Neural cell (in vitro differentiated cells): ENCODE measurements around the gene BGN. TPM values are rescaled to one million over a fixed set of nuclear protein-coding genes. Genes with fewer than 3 reads are reported as not detected.

Source experiments
- H2AFZ ChIP-seq: fragments of 200-600, 300-800 bp; sonication (generic), shearing (Covaris generic); 2 replicates; pipeline ENCODE4 v1.6.0; 2014; ENCODE audit warnings: low read depth, mild to moderate bottlenecking, antibody characterized with exemption, low read length, moderate library complexity
- H3F3A ChIP-seq: fragments of 200-600 bp; shearing (Covaris generic); 2 replicates; pipeline ENCODE4 v1.6.1; 2016; ENCODE audit warnings: mild to moderate bottlenecking, moderate library complexity, mixed read lengths, antibody characterized with exemption, low read length; ENCODE audit not compliant: insufficient read depth, poor library complexity, severe bottlenecking
- H3K27ac ChIP-seq: fragments of 200-600, 300-800 bp; sonication (generic), shearing (Covaris generic); 2 replicates; pipeline ENCODE4 v1.5.1; 2014; ENCODE audit warnings: mild to moderate bottlenecking, low read length, moderate library complexity
- H3K27me3 ChIP-seq: fragments of 300-800, 200-600 bp; sonication (generic), shearing (Covaris generic); 2 replicates; pipeline ENCODE4 v1.6.0; 2014; ENCODE audit warnings: mild to moderate bottlenecking, low read depth, low read length, moderate library complexity; ENCODE audit not compliant: insufficient read depth
- H3K36me3 ChIP-seq: fragments of 300-800, 200-600 bp; sonication (generic), shearing (Covaris generic); 2 replicates; pipeline ENCODE4 v1.5.1; 2014; ENCODE audit warnings: mild to moderate bottlenecking, antibody characterized with exemption, low read length, moderate library complexity; ENCODE audit not compliant: insufficient read depth
- H3K4me2 ChIP-seq: fragments of 300-800, 200-600 bp; sonication (generic), shearing (Covaris generic); 2 replicates; pipeline ENCODE4 v1.6.0; 2014; ENCODE audit warnings: mild to moderate bottlenecking, low read length
- H3K4me3 ChIP-seq: fragments of 300-800, 200-600 bp; sonication (generic), shearing (Covaris generic); 2 replicates; pipeline ENCODE4 v1.5.1; 2014; ENCODE audit warnings: mild to moderate bottlenecking, low read length, moderate library complexity
- H3K79me2 ChIP-seq: fragments of 200-600 bp; shearing (Covaris generic); replicated peaks from 2 replicates; pipeline ENCODE4 v1.6.0; 2014; ENCODE audit warnings: mild to moderate bottlenecking, low read length, moderate library complexity; ENCODE audit not compliant: insufficient read depth
- H3K9ac ChIP-seq: fragments of 300-800, 200-600 bp; sonication (generic), shearing (Covaris generic); 2 replicates; pipeline ENCODE4 v1.6.1; 2016; ENCODE audit warnings: mild to moderate bottlenecking, low read length, mixed read lengths
- H3K9me2 ChIP-seq: fragments of 200-600 bp; shearing (Covaris generic); 2 replicates; pipeline ENCODE4 v1.6.1; 2016; ENCODE audit warnings: mild to moderate bottlenecking, low read length, mixed read lengths; ENCODE audit not compliant: insufficient read depth
- H3K9me3 ChIP-seq: fragments of 200-600, 300-800 bp; sonication (generic), shearing (Covaris generic); 2 replicates; pipeline ENCODE4 v1.6.1; 2016; ENCODE audit warnings: mild to moderate bottlenecking, mixed run types, low read length, moderate library complexity, mixed read lengths
- H4K20me1 ChIP-seq: fragments of 200-600 bp; shearing (Covaris generic); 2 replicates; pipeline ENCODE4 v1.6.1; 2016; ENCODE audit warnings: mild to moderate bottlenecking, mixed run types; ENCODE audit not compliant: insufficient read depth
- CTCF ChIP-seq: fragments of 450-650 bp; IDR thresholded peaks from 2 replicates; pipeline ENCODE4 v1.5.1; 2014; ENCODE audit warnings: antibody characterized with exemption, mild to moderate bottlenecking, moderate library complexity; ENCODE audit not compliant: poor library complexity, severe bottlenecking
- EP300 ChIP-seq: fragments of 450-650 bp; conservative IDR thresholded peaks from 2 replicates; pipeline ENCODE4 v1.6.1; 2014; ENCODE audit warnings: antibody characterized with exemption, mild to moderate bottlenecking, moderate library complexity; ENCODE audit not compliant: poor library complexity, severe bottlenecking
- EZH2 ChIP-seq: fragments of 200-600, 300-800 bp; shearing (Covaris generic), sonication (generic); IDR thresholded peaks from 2 replicates; pipeline ENCODE4 v1.6.1; 2014; ENCODE audit warnings: antibody characterized with exemption, low read length, borderline replicate concordance, mild to moderate bottlenecking; ENCODE audit not compliant: insufficient read depth, poor library complexity, severe bottlenecking
- MXI1 ChIP-seq: fragments of 450-650 bp; conservative IDR thresholded peaks from 2 replicates; pipeline ENCODE4 v1.6.1; 2014; ENCODE audit warnings: antibody characterized with exemption, mild to moderate bottlenecking; ENCODE audit not compliant: poor library complexity, severe bottlenecking
- POLR2AphosphoS5 ChIP-seq: IDR thresholded peaks from 2 replicates; pipeline ENCODE4 v1.6.1; 2012
- RAD21 ChIP-seq: fragments of 450-650 bp; conservative IDR thresholded peaks from 2 replicates; pipeline ENCODE4 v1.6.1; 2014; ENCODE audit warnings: antibody characterized with exemption, mild to moderate bottlenecking, moderate library complexity
- REST ChIP-seq: IDR thresholded peaks from 2 replicates; pipeline ENCODE4 v1.6.1; 2012; ENCODE audit warnings: borderline replicate concordance
- SMC3 ChIP-seq: fragments of 450-650 bp; conservative IDR thresholded peaks from 2 replicates; pipeline ENCODE4 v1.6.1; 2014; ENCODE audit warnings: antibody characterized with exemption, mild to moderate bottlenecking, moderate library complexity; ENCODE audit not compliant: poor library complexity
- TAF1 ChIP-seq: IDR thresholded peaks from 2 replicates; pipeline ENCODE4 v1.6.1; 2012; ENCODE audit warnings: low read depth
- polyA plus RNA-seq: library from polyadenylated mRNA; depleted of rRNA; stranded (reverse); fragments of >200 nt; gene quantifications from 2 replicates; pipeline ENCODE4 v1.2.3, GENCODE V29; 2014

Gene BGN
- polyA plus RNA-seq, 1 donor from 2014 or later, result not detected

DNA sequence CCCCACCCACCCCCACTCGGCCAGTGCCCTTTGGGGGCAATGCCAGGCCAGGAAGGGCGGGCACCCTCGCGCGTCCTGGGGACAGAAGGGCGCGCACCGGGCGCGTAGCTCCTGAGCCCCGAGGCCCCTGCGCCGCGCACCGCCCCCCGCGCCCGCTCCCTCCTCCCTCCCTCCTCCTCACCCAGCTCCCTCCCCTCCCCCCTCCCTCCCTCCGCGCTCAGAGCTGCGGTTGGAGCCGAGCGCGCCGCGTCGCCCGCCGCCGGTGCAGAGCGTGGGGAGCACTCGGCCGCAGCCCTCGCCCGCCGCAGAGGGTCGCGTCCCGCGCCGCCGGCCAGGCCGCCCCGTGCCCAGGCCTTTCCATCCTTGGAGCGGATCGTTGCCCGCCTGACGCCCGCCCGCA is 22.6 kb downstream of the BGN start, which contains the start of gene ATP2B3:
Gene ATP2B3 (plus strand): TSS at position 220 of the 400 bp plus-strand sequence. CDS start 18,606 bp downstream, outside the sequence.
- Histone ChIP-seq H3K79me2 (no peaks in the 10 kb centered on the region), H2AFZ (no peak within 1 kb of the TSS), H3K27me3 (peaks cover 14% of the 10 kb centered on the region), H3K9ac (peak within 1 kb of the TSS; percentile 59), H3K9me3 (no peaks in the 10 kb centered on the region), H3K27ac (no peak within 1 kb of the TSS), H3K36me3 (no peaks in the 10 kb centered on the region), H3K9me2 (no peaks in the 10 kb centered on the region), H3K4me2 (peak within 1 kb of the TSS; percentile 35), H4K20me1 (no peaks in the 10 kb centered on the region), H3K4me3 (peak within 1 kb of the TSS; percentile 67), H3F3A (no peaks in the 10 kb centered on the region)
- TF ChIP-seq POLR2AphosphoS5 (peak; percentile 43), EP300 (no peak), MXI1 (no peak)

- no peak overlapping the region for H3K27ac ChIP-seq
- H4K20me1 ChIP-seq, result no peaks in the 10 kb centered on the region
- no peak overlapping the region for H2AFZ ChIP-seq
- no peaks in the 10 kb centered on the region for H3F3A ChIP-seq
- no peak for TF ChIP-seq REST
- no peaks in the 10 kb centered on the region for H3K9me3 ChIP-seq
- peak overlapping the region; percentile 67 for H3K4me3 ChIP-seq
- no peaks in the 10 kb centered on the region for H3K36me3 ChIP-seq
- H3K9ac ChIP-seq, result peak overlapping the region; percentile 59
- H3K79me2 ChIP-seq, result no peaks in the 10 kb centered on the region
- H3K27me3 ChIP-seq, result peaks cover 14% of the 10 kb centered on the region
- no peaks in the 10 kb centered on the region for H3K9me2 ChIP-seq
- peak overlapping the region; percentile 35 for H3K4me2 ChIP-seq
Observed at GRCh38 chrX:153517946-153518834, 23.4 kb downstream of the BGN start.

GRCh38 chrX:153519569-153520286 is 24.9 kb downstream of the BGN start:
- H2AFZ ChIP-seq, result no peak overlapping the region
- no peak overlapping the region for H3K27ac ChIP-seq
- no peaks in the 10 kb centered on the region for H3K9me2 ChIP-seq
- H3F3A ChIP-seq, result no peaks in the 10 kb centered on the region
- no peak overlapping the region for H3K4me2 ChIP-seq
- no peaks in the 10 kb centered on the region for H3K79me2 ChIP-seq
- no peak for TF ChIP-seq CTCF
- TF ChIP-seq REST, result no peak
- TF ChIP-seq RAD21, result no peak
- TF ChIP-seq POLR2AphosphoS5, result no peak
- TF ChIP-seq TAF1, result no peak
- TF ChIP-seq EZH2, result no peak
- TF ChIP-seq SMC3, result no peak
- no peak for TF ChIP-seq EP300
- no peak for TF ChIP-seq MXI1
- no peaks in the 10 kb centered on the region for H4K20me1 ChIP-seq
- H3K27me3 ChIP-seq, result peaks cover 14% of the 10 kb centered on the region
- H3K9ac ChIP-seq, result no peak overlapping the region
- no peak overlapping the region for H3K4me3 ChIP-seq
- H3K9me3 ChIP-seq, result no peaks in the 10 kb centered on the region
- H3K36me3 ChIP-seq, result no peaks in the 10 kb centered on the region
